GF-D8 (cell line): Measurements from ENCODE around the gene PEA15.

ENCODE experiments used
- DNase-seq: peaks from one replicate; lab custom pipeline; 2025; lab: John Stamatoyannopoulos, UW

The PEA15 gene

GRCh38 chr1:160205242-160206035, at the start of gene PEA15:
Gene PEA15 (plus strand): TSS chr1:160205384. CDS start chr1:160211545, 6,161 bp downstream.
- no peak for DNase-seq

GRCh38 chr1:160156361-160156760, 48.8 kb upstream of the PEA15 start:
- no peak for DNase-seq

GRCh38 chr1:160157174-160157573, 48.0 kb upstream of the PEA15 start:
- DNase-seq, result no peak

- no peak for DNase-seq
These were observed 47.2 kb upstream of the PEA15 start for GRCh38 chr1:160158031-160158430.

GRCh38 chr1:160158534-160158933, 46.6 kb upstream of the PEA15 start:
- DNase-seq, result no peak

- DNase-seq, result no peak
These were observed 45.3 kb upstream of the PEA15 start for GRCh38 chr1:160159846-160160245.

GRCh38 chr1:160161965-160162705, 43.0 kb upstream of the PEA15 start:
- no peak for DNase-seq

GRCh38 chr1:160162931-160163330, 42.3 kb upstream of the PEA15 start:
- no peak for DNase-seq

- DNase-seq, result no peak
These were observed 41.6 kb upstream of the PEA15 start for GRCh38 chr1:160163615-160164014.

- DNase-seq, result no peak
These were observed 41.1 kb upstream of the PEA15 start for GRCh38 chr1:160164121-160164520.

GRCh38 chr1:160166166-160166868, 38.9 kb upstream of the PEA15 start:
- no peak for DNase-seq

GRCh38 chr1:160167056-160167455, 38.1 kb upstream of the PEA15 start:
- no peak for DNase-seq

GRCh38 chr1:160167580-160167979, 37.6 kb upstream of the PEA15 start:
- DNase-seq, result no peak

- no peak for DNase-seq
These were observed 37.2 kb upstream of the PEA15 start for GRCh38 chr1:160168016-160168415.

- DNase-seq, result no peak
These were observed 36.4 kb upstream of the PEA15 start for GRCh38 chr1:160168609-160169369.

GRCh38 chr1:160169553-160170399, 35.4 kb upstream of the PEA15 start:
- no peak for DNase-seq

GRCh38 chr1:160171354-160171753, 33.8 kb upstream of the PEA15 start:
- DNase-seq, result no peak

- DNase-seq, result no peak
These were observed 33.2 kb upstream of the PEA15 start for GRCh38 chr1:160171980-160172379.

- no peak for DNase-seq
These were observed 28.0 kb upstream of the PEA15 start for GRCh38 chr1:160177231-160177630.

- no peak for DNase-seq
These were observed 27.5 kb upstream of the PEA15 start for GRCh38 chr1:160177667-160178066.

GRCh38 chr1:160178731-160179130, 26.5 kb upstream of the PEA15 start:
- DNase-seq, result no peak
